NCI-H146 treated with DMSO at 0.1 percent for 48 hours (cell line): Measurements from ENCODE around the gene TBC1D1.
A peak's percentile ranks its signal among the peaks of the same experiment; 100 is the strongest.

ENCODE experiments used
- DNase-seq: peaks from one replicate; lab custom pipeline; 2025; ENCODE audit not compliant: unreplicated experiment; lab: John Stamatoyannopoulos, UW

TBC1D1 gene

GRCh38 chr4:38045289-38045988, 154.6 kb downstream of the TBC1D1 start:
- no peak for DNase-seq

- no peak for DNase-seq
Measured at GRCh38 chr4:38046727-38047489, 156.0 kb downstream of the TBC1D1 start.

- no peak for DNase-seq
Measured at GRCh38 chr4:38049545-38050170, 158.8 kb downstream of the TBC1D1 start.

GRCh38 chr4:38050560-38051350, 159.9 kb downstream of the TBC1D1 start:
- no peak for DNase-seq

DNA sequence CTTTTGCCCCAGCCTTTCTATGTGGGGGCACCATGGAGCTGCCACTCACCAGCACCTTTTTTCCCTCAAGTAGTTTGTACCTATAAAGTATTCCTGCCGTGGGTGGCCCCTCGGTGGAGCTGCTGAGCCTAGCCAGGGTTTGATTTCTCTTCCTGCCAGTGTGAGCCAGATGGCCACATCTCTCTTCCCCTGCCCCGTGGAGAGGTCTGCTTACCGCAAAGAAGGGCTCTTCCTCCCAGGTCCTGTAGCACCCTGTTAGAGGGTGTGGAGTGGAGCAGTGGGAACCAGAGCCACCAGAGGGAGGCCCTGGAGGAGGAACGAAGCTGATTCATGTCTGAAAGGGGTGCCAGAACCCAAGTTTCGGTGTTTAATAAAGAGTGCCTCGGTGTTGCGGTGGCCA, 164.7 kb downstream of the TBC1D1 start:
- DNase-seq: no peak

- no peak for DNase-seq
Measured at GRCh38 chr4:38056011-38056685, 165.3 kb downstream of the TBC1D1 start.

DNA sequence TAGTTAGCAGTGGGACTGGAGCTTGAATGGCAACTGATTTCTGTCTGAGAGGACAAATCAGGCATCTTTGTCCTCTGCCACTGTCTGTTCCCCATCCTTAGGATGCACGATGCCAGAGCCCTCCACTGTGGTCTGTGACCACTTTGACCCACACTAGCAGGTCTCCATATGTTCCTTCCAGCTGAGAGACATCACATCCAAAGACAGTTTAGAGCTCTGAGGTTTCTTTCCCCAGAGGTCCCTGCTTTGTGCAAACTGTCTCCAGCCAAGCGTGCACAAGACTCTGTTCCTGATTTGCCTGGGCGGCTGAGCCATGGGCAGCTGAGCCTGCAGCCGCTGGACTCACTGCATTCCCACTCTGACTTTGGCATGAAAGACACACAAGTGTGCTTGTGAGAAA, 167.3 kb downstream of the TBC1D1 start:
- DNase-seq: no peak

DNA sequence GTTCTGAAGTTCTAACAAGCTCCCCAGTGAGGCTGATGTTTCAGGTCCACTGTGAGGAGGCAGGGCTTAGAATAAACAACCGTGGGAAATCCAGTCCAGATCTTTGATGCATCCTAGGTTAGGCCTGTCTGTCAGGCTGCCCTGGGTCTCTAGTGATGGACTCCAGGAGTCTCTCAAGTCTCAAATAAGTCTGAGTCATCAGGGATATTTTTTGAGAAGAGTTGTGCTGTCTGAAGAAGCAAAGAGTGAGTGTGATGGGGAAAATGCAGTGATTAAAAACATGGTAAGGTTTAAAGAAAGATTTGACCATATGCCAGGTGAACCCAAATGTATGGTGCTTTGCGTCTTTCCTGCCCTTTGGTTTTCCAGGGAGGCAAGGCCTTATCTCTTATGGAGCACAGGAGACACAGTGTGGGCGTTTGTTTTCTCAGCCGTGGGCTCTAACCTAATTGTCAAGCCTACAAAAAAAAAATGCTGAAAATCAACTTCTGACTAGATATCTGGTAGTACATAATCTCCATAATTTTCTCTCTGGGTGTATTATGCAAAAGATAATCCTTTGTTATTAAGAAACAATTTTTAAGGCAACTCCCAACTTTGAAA, 170.0 kb downstream of the TBC1D1 start:
- DNase-seq: no peak

GRCh38 chr4:38062088-38062775, 171.3 kb downstream of the TBC1D1 start:
- DNase-seq: peak; percentile 28

- DNase-seq: no peak
Measured at GRCh38 chr4:38062776-38063097, 171.9 kb downstream of the TBC1D1 start.

- no peak for DNase-seq
Measured at GRCh38 chr4:38065176-38065575, 174.3 kb downstream of the TBC1D1 start.

GRCh38 chr4:38065900-38066299, 175.0 kb downstream of the TBC1D1 start:
- DNase-seq: no peak

DNA sequence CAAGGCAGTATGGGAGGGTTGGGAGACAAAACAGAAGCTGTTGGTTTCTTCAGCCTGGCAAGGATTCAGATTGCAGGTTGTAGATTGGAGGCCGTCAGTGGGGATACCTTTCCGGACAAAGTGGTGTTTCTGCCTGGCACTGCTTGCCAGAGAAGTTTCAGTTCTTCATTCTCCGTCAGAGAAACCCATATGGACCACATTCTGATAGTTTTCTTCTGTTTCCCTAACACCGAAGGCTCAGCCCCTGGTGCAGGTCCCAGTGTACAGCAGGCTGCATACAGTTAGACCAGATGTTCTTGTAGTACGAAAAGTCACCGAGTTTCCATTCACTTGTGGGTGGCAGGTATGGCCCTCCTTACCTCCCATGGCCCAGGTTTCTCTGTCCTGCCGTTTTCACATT, 176.6 kb downstream of the TBC1D1 start:
- DNase-seq: no peak

- no peak for DNase-seq
Measured at GRCh38 chr4:38068107-38068506, 177.2 kb downstream of the TBC1D1 start.

- DNase-seq: no peak
Measured at GRCh38 chr4:38069271-38069760, 178.4 kb downstream of the TBC1D1 start.

DNA sequence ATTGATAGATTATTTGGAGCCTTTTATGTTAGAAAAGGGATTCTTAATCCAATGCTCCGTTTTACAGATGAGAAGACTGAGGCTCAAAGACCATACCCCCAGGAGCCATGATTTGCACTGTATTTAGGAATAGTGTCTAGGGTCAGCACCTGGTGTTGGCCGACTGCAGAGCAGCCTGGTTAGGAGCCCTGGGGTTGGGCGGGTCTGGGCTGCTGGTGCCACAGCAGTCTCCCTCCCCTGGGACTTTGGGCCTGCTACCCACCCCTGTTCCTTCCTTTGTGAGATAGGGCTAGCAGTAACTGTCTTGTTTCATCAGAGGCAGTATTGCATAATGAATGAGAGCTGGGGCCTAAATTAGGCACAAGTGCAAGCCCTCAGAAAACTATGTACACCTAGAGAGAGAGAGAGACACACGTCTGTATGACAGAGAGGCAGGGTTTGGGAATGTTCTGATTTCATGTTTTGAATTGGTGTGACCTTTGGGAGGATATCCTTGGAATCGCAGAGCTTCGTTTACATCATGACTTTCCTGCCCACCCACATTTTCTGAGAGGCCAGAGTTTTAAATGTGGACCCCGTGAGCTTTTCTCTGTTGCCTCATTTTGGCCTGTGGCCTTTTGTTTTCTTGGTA, 181.0 kb downstream of the TBC1D1 start:
- no peak for DNase-seq

GRCh38 chr4:38072578-38072977, 181.7 kb downstream of the TBC1D1 start:
- no peak for DNase-seq

- no peak for DNase-seq
Measured at GRCh38 chr4:38073596-38074234, 182.8 kb downstream of the TBC1D1 start.
